Immature natural killer cell (primary cell): Measurements from ENCODE around the gene CDC42EP2. TPM values are rescaled to one million over a fixed set of nuclear protein-coding genes. Genes with fewer than 3 reads are reported as not detected.

Source experiments
- DNase-seq, 3 donors: peaks; one replicate each; pipeline ENCODE4 v3.0.0; 2022; ENCODE audit warnings: mixed read lengths in 1 of 3
- H3K27ac Mint-ChIP-seq, 6 donors: one replicate each; pipeline ENCODE4 v1.8.0; 2020; ENCODE audit warnings: mixed read lengths in 6 of 6, mild to moderate bottlenecking in 5 of 6, inconsistent platforms in 4 of 6, moderate library complexity in 3 of 6
- H3K27me3 Mint-ChIP-seq, 3 donors: one replicate each; pipeline ENCODE4 v1.8.0; 2020 to 2021; ENCODE audit warnings: low read depth in 3 of 3, mild to moderate bottlenecking in 3 of 3, mixed read lengths in 3 of 3, moderate library complexity in 3 of 3, inconsistent platforms in 1 of 3
- H3K36me3 Mint-ChIP-seq, 3 donors: one replicate each; pipeline ENCODE4 v1.8.0; 2020; ENCODE audit warnings: mixed read lengths in 3 of 3, inconsistent platforms in 2 of 3, mild to moderate bottlenecking in 2 of 3
- H3K4me1 Mint-ChIP-seq, 2 donors: one replicate each; pipeline ENCODE4 v1.8.0; 2020; ENCODE audit warnings: inconsistent platforms in 2 of 2, mild to moderate bottlenecking in 2 of 2, mixed read lengths in 2 of 2, moderate library complexity in 1 of 2
- H3K4me3 Mint-ChIP-seq, 5 donors: one replicate each; pipeline ENCODE4 v1.8.0; 2020; ENCODE audit warnings: mild to moderate bottlenecking in 5 of 5, mixed read lengths in 5 of 5, inconsistent platforms in 3 of 5, moderate library complexity in 3 of 5
- H3K9me3 Mint-ChIP-seq, 6 donors: one replicate each; pipeline ENCODE4 v1.8.0; 2020; ENCODE audit warnings: mild to moderate bottlenecking in 6 of 6, mixed read lengths in 6 of 6, inconsistent platforms in 4 of 6, moderate library complexity in 3 of 6
- polyA plus RNA-seq, 3 donors: library from polyadenylated mRNA; unstranded; fragments of 300-500 nt; fragmentation: Illumina TruSeq; gene quantifications; one replicate each; pipeline ENCODE4 v1.2.3, GENCODE V29; 2021

Gene CDC42EP2
- polyA plus RNA-seq, 3 donors from 2014 or later: not detected

- DNase-seq: no peak
- Mint-ChIP-seq H3K4me3 (no peak overlapping the region), H3K4me1 (no peaks in the 10 kb centered on the region), H3K9me3 (no peaks in the 10 kb centered on the region), H3K36me3 (peaks cover 25 to 66% (median 46%) of the 10 kb centered on the region in 3 donors), H3K27ac (peak overlapping the region in 2 of 6 donors; percentile 25 to 40), H3K27me3 (peaks cover 0 to 2% (median 0%) of the 10 kb centered on the region in 3 donors)
Measured at GRCh38 chr11:65290448-65291165, 24.1 kb upstream of the CDC42EP2 start.

GRCh38 chr11:65291613-65292012 is 23.1 kb upstream of the CDC42EP2 start:
- Mint-ChIP-seq H3K9me3 (no peaks in the 10 kb centered on the region), H3K4me3 (no peak overlapping the region), H3K27me3 (peaks cover 0 to 2% (median 0%) of the 10 kb centered on the region in 3 donors), H3K36me3 (peaks cover 33 to 71% (median 50%) of the 10 kb centered on the region in 3 donors), H3K4me1 (no peaks in the 10 kb centered on the region), H3K27ac (peak overlapping the region in 1 of 6 donors; percentile 53)
- DNase-seq: no peak

DNA sequence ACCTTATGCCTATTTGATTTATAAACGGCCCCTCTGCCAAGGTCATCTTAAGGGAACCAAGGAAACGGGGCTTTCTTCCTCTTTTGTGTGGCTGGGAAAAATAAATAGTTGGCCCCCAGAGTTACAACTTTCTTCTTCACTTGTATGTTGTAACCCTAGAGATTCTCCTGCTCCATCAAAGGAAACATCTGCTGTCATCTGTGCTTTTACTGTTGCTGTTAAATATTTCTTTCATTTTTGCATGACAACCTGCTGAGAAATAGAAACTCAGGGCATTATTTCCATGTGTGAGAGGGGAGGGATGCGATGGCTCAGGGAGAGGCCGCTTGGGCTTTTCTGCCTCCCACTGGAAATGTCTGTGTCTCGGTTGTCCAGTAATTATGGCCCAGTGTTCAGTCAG is 21.8 kb upstream of the CDC42EP2 start:
- peaks cover 28 to 62% (median 45%) of the 10 kb centered on the region in 3 donors for H3K36me3 Mint-ChIP-seq
- H3K27ac Mint-ChIP-seq: no peak overlapping the region
- H3K4me3 Mint-ChIP-seq: no peak overlapping the region
- no peaks in the 10 kb centered on the region for H3K4me1 Mint-ChIP-seq
- peaks cover 0 to 2% (median 0%) of the 10 kb centered on the region in 3 donors for H3K27me3 Mint-ChIP-seq
- no peaks in the 10 kb centered on the region for H3K9me3 Mint-ChIP-seq
- no peak for DNase-seq

- Mint-ChIP-seq H3K9me3 (no peaks in the 10 kb centered on the region), H3K36me3 (peaks cover 28 to 57% (median 45%) of the 10 kb centered on the region in 3 donors)
Measured at GRCh38 chr11:65293909-65294381, 20.7 kb upstream of the CDC42EP2 start.

GRCh38 chr11:65295001-65295400 is 19.7 kb upstream of the CDC42EP2 start:
- peaks cover 22 to 51% (median 40%) of the 10 kb centered on the region in 3 donors for H3K36me3 Mint-ChIP-seq
- H3K4me3 Mint-ChIP-seq: no peak overlapping the region
- DNase-seq: no peak
- H3K4me1 Mint-ChIP-seq: no peaks in the 10 kb centered on the region
- no peak overlapping the region for H3K27ac Mint-ChIP-seq
- peaks cover 0 to 2% (median 0%) of the 10 kb centered on the region in 3 donors for H3K27me3 Mint-ChIP-seq
- no peaks in the 10 kb centered on the region for H3K9me3 Mint-ChIP-seq

More at GRCh38 chr11:65293909-65294381, 20.7 kb upstream of the CDC42EP2 start:
- Mint-ChIP-seq H3K4me3 (no peak overlapping the region), H3K4me1 (no peaks in the 10 kb centered on the region), H3K27ac (peak overlapping the region in 1 of 6 donors; percentile 61), H3K27me3 (peaks cover 0 to 2% (median 0%) of the 10 kb centered on the region in 3 donors)
- no peak for DNase-seq

DNA sequence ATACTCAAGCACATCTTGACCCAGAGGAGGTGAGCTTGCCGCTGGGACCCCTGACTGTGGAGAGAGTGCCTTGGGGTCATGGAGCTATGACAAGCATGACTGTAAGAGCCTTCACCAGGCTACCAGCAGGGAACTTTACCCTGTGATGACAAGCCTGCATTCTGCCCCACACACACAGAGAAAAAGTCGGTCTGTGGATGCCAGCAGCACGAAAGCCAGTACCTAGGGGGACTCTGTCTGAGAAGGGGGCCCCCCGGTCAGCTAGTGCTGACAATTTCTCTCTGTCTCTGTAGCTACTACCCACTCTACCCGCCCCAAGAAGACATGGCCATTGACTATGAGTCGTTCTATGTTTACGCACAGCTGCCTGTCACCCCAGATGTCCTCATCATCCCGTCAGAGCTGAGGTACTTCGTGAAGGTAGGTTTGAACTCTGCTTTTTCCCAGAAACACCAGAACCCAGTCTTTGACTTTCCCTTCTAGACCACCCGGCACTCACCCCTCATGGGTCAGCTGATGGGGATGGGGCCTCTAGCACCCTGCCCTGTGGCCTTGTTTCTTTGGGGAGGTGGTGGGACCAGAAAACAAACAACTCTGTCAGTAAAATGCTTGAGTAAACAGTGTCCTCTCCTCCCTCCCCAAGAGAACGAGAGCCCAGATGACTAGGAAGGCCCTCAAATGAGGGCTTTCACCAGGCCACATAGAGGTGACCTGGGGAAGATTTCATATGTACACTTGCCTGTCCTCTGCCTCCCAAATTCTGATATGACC is 18.9 kb upstream of the CDC42EP2 start:
- Mint-ChIP-seq H3K27me3 (peaks cover 0 to 2% (median 2%) of the 10 kb centered on the region in 3 donors), H3K36me3 (peaks cover 17 to 46% (median 35%) of the 10 kb centered on the region in 3 donors), H3K9me3 (no peaks in the 10 kb centered on the region), H3K4me1 (no peaks in the 10 kb centered on the region), H3K4me3 (no peak overlapping the region), H3K27ac (no peak overlapping the region)
- no peak for DNase-seq

DNA sequence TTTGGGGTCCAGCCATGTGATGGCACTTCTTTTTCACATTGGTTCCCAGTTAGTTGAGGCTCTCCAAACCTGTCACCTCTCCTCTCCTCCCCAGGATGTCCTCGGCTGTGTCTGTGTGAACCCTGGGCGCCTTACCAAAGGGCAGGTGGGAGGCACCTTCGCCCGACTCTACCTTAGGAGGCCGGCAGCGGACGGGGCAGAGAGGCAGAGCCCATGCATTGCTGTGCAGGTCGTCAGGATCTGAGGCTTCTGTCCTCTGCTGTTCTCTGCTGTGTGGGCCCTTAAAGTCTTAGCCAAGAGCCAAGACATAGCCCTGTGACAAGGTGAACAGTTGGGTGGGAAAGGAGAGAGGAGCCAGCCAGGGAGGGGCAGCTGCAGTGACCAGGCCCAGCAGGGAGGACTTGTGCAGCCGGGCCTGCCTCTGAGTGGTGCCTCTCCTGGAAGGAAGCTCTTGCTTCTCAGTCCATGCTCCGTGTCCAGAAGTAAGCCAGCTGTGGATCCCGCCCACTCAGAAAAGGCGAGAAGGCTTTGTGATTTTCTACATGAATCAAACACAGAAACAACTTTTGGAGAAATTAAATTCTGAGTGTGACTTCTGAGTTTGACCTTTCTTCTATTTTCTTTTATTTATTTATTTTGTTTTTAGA is 17.5 kb upstream of the CDC42EP2 start:
- H3K27ac Mint-ChIP-seq: no peak overlapping the region
- peaks cover 0 to 2% (median 0%) of the 10 kb centered on the region in 3 donors for H3K27me3 Mint-ChIP-seq
- no peaks in the 10 kb centered on the region for H3K9me3 Mint-ChIP-seq
- H3K4me1 Mint-ChIP-seq: no peaks in the 10 kb centered on the region
- H3K4me3 Mint-ChIP-seq: no peak overlapping the region
- no peak for DNase-seq
- peaks cover 7 to 38% (median 26%) of the 10 kb centered on the region in 3 donors for H3K36me3 Mint-ChIP-seq

DNA sequence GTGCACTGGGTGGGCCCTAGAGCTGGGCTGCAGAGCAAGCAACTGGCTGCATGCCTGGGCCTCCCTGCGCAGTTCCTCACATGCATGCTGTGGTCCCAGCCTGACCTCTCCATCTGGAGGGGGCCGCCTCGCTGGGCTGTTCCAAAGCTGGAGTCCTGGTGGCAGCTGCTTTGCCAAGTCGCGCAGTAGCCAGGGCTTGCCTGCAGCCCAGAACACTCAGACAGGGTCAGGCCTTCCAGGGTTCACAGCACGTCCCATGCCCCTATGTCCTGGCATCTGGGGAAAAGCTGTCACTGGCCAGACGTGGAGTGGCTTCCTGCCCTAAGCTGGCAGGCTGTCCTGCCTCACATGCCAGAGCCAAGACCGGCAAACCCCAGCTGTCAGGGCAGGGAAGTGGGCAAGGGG is 16.5 kb upstream of the CDC42EP2 start:
- DNase-seq: no peak
- H3K9me3 Mint-ChIP-seq: no peaks in the 10 kb centered on the region
- H3K36me3 Mint-ChIP-seq: peaks cover 7 to 29% (median 21%) of the 10 kb centered on the region in 3 donors
- H3K27ac Mint-ChIP-seq: no peak overlapping the region
- no peaks in the 10 kb centered on the region for H3K4me1 Mint-ChIP-seq
- no peak overlapping the region for H3K4me3 Mint-ChIP-seq
- peaks cover 0 to 2% (median 0%) of the 10 kb centered on the region in 3 donors for H3K27me3 Mint-ChIP-seq

DNA sequence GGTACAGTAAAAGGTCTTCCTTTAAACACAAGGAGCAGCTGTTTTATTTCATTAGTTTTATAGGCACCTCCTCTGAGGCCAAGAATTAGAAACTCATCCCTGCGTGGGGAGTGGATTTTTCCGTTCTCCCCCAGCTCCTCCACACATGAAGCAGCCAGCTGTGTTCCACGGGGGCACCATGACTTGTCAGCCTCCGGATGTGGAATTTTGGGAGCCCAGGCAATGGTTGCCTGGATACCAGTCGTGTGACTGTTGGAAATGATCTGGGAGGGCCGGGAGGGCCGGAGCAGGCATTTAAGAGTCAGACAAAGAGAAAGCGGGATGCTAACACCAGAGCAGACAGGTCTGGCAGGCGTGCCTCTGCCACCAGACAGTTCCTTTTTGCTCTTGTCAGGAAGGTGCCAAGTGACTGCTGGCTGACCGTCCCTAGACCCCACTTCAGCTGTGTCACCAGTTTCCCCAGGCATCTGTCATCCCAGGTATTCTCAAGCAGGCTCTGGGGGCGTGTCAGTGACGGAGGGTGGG is 15.9 kb upstream of the CDC42EP2 start:
- no peak for DNase-seq
- H3K9me3 Mint-ChIP-seq: no peaks in the 10 kb centered on the region
- no peaks in the 10 kb centered on the region for H3K4me1 Mint-ChIP-seq
- no peak overlapping the region for H3K4me3 Mint-ChIP-seq
- no peak overlapping the region for H3K27ac Mint-ChIP-seq
- peaks cover 7 to 27% (median 19%) of the 10 kb centered on the region in 3 donors for H3K36me3 Mint-ChIP-seq
- H3K27me3 Mint-ChIP-seq: peaks cover 0 to 2% (median 0%) of the 10 kb centered on the region in 3 donors

DNA sequence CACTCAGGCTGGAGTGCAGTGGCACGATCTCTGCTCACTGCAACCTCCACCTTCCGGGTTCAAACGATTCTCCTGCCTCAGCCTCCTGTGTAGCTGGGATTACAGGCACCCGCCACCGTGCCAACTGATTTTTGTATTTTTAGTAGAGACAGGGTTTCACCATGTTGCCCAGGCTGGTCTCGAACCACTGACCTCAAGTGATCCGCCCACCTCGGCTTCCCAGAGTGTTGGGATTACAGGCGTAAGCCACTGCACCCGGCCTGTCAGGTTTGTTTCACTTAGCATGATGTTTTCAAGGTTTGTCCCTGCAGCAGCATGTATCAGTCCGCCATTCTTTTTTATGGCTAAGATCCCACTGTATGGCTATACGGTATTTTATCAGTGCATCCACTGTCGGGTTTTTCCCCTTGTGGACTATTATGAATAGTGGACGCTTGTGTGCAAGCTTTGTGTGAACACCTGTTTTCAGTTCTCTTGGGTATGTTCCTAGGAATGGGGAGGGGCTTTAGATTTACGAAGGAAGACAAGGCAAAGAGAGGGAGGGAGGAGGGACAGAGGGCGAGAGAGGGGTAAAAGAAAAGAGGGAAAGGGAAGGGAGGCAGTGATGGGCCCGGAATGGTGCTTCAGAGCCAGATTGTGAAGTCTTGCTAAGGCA is 13.9 kb upstream of the CDC42EP2 start:
- peak overlapping the region in 1 of 6 donors; percentile 28 for H3K27ac Mint-ChIP-seq
- H3K9me3 Mint-ChIP-seq: no peaks in the 10 kb centered on the region
- H3K4me3 Mint-ChIP-seq: no peak overlapping the region
- peaks cover 6 to 7% (median 7%) of the 10 kb centered on the region in 3 donors for H3K36me3 Mint-ChIP-seq
- DNase-seq: no peak
- H3K27me3 Mint-ChIP-seq: peaks cover 0 to 4% (median 2%) of the 10 kb centered on the region in 3 donors
- no peaks in the 10 kb centered on the region for H3K4me1 Mint-ChIP-seq

- Mint-ChIP-seq H3K4me1 (no peaks in the 10 kb centered on the region), H3K9me3 (no peaks in the 10 kb centered on the region), H3K36me3 (no peaks in the 10 kb centered on the region), H3K27me3 (peaks cover 0 to 4% (median 2%) of the 10 kb centered on the region in 3 donors), H3K27ac (no peak overlapping the region), H3K4me3 (no peak overlapping the region)
- no peak for DNase-seq
Measured at GRCh38 chr11:65301491-65302329, 13.0 kb upstream of the CDC42EP2 start.

DNA sequence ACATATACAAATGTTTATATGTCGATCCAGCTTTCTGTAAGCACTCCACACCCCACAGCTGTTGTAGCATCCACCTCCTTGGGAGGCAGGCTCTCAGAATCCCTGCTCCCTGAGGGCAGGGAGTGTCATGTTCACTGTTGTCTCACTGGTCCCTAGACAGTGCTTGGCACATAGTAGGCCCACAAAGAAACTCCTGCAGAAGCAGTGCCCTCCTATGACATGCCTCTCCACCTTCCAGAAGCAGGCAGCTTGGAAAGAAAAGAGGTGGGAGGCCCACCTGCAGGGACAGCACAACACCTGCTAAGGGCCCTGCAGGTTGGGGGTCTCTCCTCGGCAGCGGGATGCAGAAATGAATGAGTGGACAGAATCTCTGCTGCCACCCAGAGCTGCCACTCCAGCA is 11.1 kb upstream of the CDC42EP2 start:
- Mint-ChIP-seq H3K36me3 (no peaks in the 10 kb centered on the region), H3K4me3 (no peak overlapping the region), H3K9me3 (no peaks in the 10 kb centered on the region), H3K27me3 (peaks cover 0 to 4% (median 2%) of the 10 kb centered on the region in 3 donors), H3K27ac (peak overlapping the region in 1 of 6 donors; percentile 61), H3K4me1 (no peaks in the 10 kb centered on the region)
- DNase-seq: no peak
